HG03469 (cell line): Measurements from ENCODE around the gene ATAD3C.
"Not testable (repeated sequence)": the region's sequence is repeated elsewhere in the genome, so short reads cannot be mapped to it uniquely, and the experiment has no call there.

Experiments used
- ATAC-seq: cut with Tn5 transposase; IDR thresholded peaks from one replicate; pipeline ENCODE4 v1.9.1; 2021; ENCODE audit warnings: mild to moderate bottlenecking, moderate library complexity, moderate number of reproducible peaks; ENCODE audit not compliant: unreplicated experiment

The ATAD3C gene

GRCh38 chr1:1468196-1468985 lies 18.9 kb downstream of the ATAD3C start:
- ATAC-seq: not testable (repeated sequence)

GRCh38 chr1:1470626-1471388 lies 21.3 kb downstream of the ATAD3C start:
- ATAC-seq: no peak

- ATAC-seq: peak; percentile 63
Observed at GRCh38 chr1:1471389-1472052, 22.0 kb downstream of the ATAD3C start, which contains the start of gene ATAD3B. ATAD3B (plus strand) TSS chr1:1471765; CDS start chr1:1471885, 120 bp downstream.

GRCh38 chr1:1472053-1472876 lies 22.8 kb downstream of the ATAD3C start:
- not testable (repeated sequence) for ATAC-seq

GRCh38 chr1:1476011-1476410 lies 26.5 kb downstream of the ATAD3C start:
- not testable (repeated sequence) for ATAC-seq

GRCh38 chr1:1477206-1477605 lies 27.7 kb downstream of the ATAD3C start:
- ATAC-seq: no peak

- no peak for ATAC-seq
Observed at GRCh38 chr1:1479547-1480487, 30.3 kb downstream of the ATAD3C start.

- not testable (repeated sequence) for ATAC-seq
Observed at GRCh38 chr1:1480488-1480867, 31.0 kb downstream of the ATAD3C start.

GRCh38 chr1:1481811-1482210 lies 32.3 kb downstream of the ATAD3C start:
- ATAC-seq: not testable (repeated sequence)

GRCh38 chr1:1482856-1483255 lies 33.4 kb downstream of the ATAD3C start:
- ATAC-seq: no peak

GRCh38 chr1:1483714-1484113 lies 34.2 kb downstream of the ATAD3C start:
- ATAC-seq: no peak

- ATAC-seq: not testable (repeated sequence)
Observed at GRCh38 chr1:1484976-1485750, 35.7 kb downstream of the ATAD3C start.

- not testable (repeated sequence) for ATAC-seq
Observed at GRCh38 chr1:1485755-1486317, 36.3 kb downstream of the ATAD3C start.

- no peak for ATAC-seq
Observed at GRCh38 chr1:1487701-1488100, 38.2 kb downstream of the ATAD3C start.

- no peak for ATAC-seq
Observed at GRCh38 chr1:1489231-1489630, 39.7 kb downstream of the ATAD3C start.

GRCh38 chr1:1489861-1490260 lies 40.4 kb downstream of the ATAD3C start:
- ATAC-seq: no peak

GRCh38 chr1:1490633-1491230 lies 41.2 kb downstream of the ATAD3C start:
- no peak for ATAC-seq

- no peak for ATAC-seq
Observed at GRCh38 chr1:1491601-1492000, 42.1 kb downstream of the ATAD3C start.
